Activated naive CD8-positive, alpha-beta T cell treated with anti-CD3 and anti-CD28 coated beads, Interleukin-2, amount 50 U/mL, for 16 hours (primary cell): Measurements from ENCODE around the gene LINC00305.

Experiments
- DNase-seq: peaks from one replicate; pipeline ENCODE4 v3.0.0-alpha.2; 2020; ENCODE audit warnings: low read depth, low spot score

The LINC00305 gene

DNA sequence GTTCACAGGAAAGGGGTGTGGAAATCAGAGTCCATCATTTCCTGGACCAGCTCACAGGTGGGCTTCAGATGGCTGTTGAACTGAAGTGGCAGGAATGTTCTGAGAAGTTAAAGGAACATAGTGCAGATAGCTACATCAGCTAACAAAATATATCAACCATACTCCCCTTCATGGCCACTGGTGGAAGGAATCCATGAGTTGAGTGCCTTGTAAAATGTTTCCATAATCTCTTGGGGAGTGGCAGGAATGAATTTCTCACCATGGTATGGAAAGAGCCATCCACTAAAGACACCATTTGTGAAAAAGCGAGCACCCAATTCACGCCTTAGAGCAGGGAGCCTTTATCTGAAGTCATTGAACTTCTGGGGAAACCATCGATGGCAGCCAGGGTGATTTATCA is at the start of gene LINC00305:
Gene LINC00305 (minus strand): TSS at position 101 of the 400 bp plus-strand sequence.
- no peak for DNase-seq

- no peak for DNase-seq
Observed at GRCh38 chr18:64191069-64191468, 42.2 kb upstream of the LINC00305 start.

- no peak for DNase-seq
Observed at GRCh38 chr18:64185987-64186386, 37.1 kb upstream of the LINC00305 start.

DNA sequence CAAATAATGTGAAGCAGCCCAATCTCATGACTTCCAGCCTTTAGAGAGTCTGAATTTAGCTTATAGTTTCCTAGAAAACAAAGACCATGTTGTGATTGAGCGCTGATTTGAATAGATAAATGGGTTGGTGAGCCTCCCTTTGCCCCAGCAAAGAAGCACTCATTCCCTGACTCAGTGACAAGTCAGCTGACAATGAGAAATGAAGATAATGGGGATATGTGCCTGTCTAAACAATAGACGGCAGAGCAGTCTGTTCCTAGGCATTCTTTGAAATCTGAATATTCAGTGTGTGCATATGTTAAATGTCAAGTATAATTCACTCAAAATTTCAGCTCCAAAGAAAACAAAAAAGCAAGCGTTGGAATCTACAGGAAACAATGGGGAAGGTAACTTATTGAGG is 34.8 kb upstream of the LINC00305 start:
- DNase-seq = no peak

DNA sequence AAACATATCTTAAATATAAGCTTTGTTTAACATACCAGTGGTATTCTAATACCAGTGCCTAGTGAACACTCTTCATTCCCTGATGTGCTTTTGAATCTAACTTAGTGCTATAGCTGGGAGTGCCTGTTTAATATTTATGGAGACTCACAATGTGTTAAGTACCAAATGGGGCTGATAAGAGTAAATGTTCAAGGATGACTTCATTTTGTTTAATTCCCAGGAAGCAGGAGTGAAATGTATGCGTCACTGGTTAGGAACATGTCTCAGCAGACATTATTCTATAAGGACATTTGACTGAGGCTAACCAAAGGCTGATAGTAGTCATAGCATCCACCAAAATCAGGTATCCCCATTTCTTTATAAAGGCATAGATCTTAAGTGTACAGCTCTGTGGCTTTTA is 31.7 kb upstream of the LINC00305 start:
- no peak for DNase-seq

GRCh38 chr18:64180171-64180570 is 31.3 kb upstream of the LINC00305 start:
- no peak for DNase-seq

DNA sequence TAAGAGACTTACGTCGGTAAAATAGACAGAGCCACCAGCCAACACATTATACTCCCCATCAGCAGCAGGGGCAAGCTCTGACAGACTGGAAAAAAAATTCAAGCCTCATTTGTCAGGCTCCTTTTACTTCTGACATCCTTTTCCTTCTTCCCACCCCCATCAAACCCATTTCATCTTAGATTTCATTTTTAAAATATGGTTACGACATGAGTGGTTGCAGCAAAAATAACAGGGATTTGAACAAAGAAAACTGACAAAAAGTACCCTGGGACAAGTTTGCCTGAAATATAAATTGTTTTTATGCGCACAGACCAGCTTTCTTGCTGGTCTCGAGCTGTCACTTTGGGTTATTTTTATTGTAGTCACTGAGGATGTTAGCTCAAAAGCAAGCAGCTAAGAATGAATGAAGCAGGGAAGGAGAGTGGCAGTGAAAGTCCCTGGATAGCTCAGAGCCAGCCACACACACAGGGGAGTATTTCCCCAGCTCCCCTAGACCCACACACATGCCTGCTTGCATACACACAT is 30.7 kb upstream of the LINC00305 start:
- no peak for DNase-seq

DNA sequence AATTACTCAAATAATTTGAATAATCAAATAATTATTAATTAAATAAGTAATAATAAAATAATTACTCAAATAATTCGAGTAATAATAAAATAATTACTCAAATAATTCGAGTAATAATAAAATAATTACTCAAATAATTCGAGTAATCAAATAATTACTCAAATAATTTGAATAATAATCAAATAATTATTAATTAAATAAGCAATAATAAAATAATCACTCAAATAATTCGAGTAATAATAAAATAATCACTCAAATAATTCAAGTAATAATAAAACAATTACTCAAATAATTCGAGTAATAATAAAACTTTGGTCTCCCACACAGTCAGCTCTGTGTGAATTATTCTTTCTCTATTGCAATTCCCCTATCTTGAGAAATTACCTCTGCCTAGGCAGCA is 30.0 kb upstream of the LINC00305 start:
- DNase-seq = no peak

- DNase-seq = no peak
Observed at GRCh38 chr18:64175432-64175831, 26.5 kb upstream of the LINC00305 start.

GRCh38 chr18:64171576-64171975 is 22.7 kb upstream of the LINC00305 start:
- DNase-seq = no peak

DNA sequence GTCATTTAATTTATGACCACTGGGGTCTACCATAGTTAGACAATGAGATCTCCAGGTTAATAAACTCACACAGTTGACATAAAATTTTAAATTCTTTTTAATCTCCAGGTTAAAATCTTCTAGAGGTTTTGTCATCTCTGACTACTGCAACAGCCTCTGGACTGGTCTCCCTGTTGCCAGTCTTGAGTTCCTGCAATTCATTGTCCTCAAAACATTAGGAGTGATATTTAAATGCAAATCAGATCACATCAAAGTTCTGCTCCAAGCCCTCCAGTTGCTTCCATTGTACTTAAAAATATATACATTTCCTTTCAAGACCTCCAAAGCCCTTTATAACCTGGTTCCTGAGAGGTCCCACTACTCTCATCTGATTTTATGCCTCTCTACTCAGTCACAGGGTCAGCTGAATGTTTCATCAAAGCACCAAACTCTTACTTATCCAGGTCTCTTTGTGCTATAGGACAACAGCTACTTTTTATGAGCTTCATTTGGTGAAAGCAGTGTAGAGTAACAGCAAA is 18.6 kb upstream of the LINC00305 start:
- DNase-seq = no peak

- no peak for DNase-seq
Observed at GRCh38 chr18:64165906-64166305, 17.0 kb upstream of the LINC00305 start.

GRCh38 chr18:64164883-64165282 is 16.0 kb upstream of the LINC00305 start:
- DNase-seq = no peak

DNA sequence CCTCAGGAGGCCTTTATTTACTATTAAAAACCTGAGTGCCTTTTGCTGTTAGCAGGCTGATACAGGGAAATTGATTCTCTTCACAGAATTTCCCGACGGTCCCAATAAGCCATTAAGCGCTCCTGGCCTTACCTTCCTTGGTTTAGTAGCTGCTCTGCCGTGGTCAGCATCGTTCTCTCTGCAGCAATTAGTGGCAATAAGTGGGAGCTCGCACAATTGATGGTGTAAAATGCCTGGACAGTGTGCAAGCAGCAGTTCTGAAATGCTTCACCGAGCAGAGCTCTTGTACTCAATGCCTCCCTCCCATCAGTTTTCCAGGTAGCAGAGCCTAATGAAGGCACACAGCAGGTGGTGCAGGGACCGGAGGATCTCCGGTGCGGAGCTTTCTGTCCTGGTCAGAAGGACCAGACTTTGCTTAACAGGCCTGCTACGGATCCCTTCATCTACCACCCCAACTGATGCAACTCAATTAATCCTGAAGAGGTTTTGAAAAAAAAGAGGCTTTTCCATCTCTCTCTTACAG is 1.1 kb upstream of the LINC00305 start:
- DNase-seq = no peak

GRCh38 chr18:64142904-64143303 is 6.0 kb downstream of the LINC00305 start:
- DNase-seq = no peak

GRCh38 chr18:64137914-64138313 is 11.0 kb downstream of the LINC00305 start:
- no peak for DNase-seq

DNA sequence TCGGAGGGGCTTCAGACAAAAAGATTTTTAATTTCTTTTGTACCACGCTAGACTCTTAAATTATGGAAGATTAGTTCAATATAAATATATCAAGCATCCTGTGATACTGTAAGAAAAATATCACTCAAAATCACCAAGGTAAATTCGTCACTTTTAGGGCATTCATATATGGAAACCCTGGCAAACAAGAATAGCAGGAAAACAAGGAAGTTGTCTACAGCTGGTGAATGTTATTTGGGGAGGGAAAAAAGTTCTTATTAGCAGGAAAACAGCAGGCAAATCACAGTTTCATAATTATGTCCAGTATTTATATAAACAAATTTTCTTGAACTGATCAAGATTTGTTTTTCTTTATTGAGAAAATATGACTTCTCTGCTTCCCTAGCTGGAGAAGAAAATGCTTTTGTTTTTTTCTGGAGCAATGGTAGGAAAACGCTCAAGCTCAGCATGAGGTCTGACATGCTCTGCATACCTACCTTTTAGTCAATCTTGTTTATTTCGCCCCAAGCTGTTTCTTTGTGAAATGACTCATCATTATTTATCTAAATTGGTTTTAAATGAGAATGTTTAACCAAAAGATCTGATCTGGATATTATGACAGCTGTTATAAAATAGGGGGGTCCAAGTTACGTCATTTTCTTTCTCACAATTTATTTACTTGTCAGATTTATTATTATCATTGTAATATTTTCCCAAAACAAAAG is 14.7 kb downstream of the LINC00305 start:
- DNase-seq = no peak

DNA sequence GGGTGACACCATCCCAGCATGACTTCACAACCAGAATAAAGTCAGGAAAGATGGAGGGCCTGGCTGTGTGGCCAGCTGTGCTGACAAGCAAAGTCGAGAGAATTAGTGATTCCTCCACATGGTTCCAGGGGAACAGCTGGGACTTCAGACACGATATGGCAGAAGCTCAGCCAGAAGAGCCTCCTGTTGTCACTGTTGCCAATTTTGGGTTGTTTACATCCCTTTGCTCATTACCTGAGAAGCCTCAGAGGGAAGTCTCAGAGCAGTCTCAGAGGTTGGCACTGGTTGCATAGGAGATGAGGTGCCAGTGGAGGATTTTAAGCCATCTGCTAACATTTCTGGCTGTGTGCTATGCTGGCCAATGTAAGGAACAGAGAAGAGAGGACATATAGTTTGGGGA is 16.0 kb downstream of the LINC00305 start:
- no peak for DNase-seq

DNA sequence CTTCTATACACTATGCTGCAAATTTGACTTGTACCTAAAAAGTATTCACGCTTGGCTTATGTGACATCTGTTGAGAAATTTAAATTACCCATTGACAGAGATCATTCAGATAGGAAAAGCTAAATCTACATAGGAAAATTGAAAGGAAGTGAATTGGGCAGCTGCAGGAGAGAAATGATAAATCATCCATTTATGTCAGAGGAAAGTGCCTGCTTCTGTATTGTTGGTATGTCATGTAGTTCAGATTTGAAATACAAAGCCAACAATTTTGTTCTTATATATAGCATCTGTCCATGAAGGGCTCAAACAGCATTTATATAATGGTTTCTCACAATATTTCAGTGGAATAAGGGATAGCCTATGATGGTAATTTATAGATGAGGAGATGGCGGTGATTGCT is 17.6 kb downstream of the LINC00305 start:
- no peak for DNase-seq

DNA sequence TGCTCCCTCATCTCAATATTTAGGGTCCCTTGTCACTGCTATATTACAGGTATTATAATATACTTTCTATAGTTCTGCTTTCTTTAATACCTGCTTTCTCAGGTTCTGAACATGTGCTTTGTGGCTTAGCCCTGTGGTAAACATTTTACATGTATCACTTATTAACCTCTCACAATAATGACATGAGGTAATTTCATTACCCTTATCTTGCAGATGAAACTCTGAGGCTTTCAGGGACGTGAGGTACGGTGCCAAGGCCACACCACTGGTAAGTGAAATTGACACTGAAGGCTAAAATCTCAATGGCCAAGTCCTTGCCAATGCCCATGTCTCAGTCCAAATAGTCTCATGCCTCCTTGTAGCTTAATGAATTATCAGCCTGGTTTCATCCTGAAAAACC is 21.7 kb downstream of the LINC00305 start:
- no peak for DNase-seq

DNA sequence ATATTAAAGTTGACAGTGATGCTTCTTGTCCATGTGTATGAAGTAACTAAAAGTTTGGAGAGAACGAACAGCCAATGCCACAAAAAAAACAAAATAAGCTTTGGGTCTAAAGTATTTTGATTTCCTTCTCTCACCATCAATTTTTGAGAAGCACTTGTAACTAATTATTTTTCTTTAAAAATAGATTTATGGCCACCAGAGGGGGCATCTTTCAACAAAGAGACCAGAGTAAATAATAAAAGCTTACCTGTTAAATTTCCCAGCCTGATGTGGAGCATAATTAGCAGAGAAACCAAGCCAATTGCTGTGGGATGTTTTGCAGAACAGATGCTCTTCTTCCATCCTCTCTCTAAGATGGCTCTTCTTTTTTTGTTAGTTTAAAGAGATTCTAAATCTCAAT is 29.0 kb downstream of the LINC00305 start:
- DNase-seq = no peak

- DNase-seq = no peak
Observed at GRCh38 chr18:64118406-64118805, 30.5 kb downstream of the LINC00305 start.

GRCh38 chr18:64116571-64117175 is 32.2 kb downstream of the LINC00305 start:
- DNase-seq = no peak
